Ammon's horn (tissue), 1 donor: ENCODE results near the gene TIGD6.
"Not testable (repeated sequence)": the region's sequence is repeated elsewhere in the genome, so short reads cannot be mapped to it uniquely, and the experiment has no call there.

Experiments used
- DNase-seq: peaks from one replicate; pipeline ENCODE4 v3.0.0-alpha.2; 2016; ENCODE audit warnings: low spot score

TIGD6 gene

DNA sequence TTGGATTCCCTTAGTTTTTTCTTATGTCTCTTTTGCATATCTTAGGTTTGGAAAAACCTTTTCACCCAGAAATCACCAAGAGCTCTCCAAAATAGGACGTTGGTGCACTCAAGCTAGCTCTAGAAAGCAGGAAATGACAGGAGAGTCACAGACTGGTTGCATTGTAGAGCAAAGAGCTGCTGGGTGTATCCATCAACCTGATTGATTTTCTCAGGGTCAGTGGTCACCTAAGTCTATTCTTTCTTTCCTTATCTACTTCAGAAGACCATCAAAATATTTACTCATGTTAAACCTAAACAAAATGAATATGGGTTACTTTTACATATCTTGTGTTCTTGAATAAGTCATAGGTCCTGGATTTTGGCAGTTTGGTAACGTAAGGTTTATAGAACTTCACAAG, 25.0 kb downstream of the TIGD6 start:
- no peak for DNase-seq

DNA sequence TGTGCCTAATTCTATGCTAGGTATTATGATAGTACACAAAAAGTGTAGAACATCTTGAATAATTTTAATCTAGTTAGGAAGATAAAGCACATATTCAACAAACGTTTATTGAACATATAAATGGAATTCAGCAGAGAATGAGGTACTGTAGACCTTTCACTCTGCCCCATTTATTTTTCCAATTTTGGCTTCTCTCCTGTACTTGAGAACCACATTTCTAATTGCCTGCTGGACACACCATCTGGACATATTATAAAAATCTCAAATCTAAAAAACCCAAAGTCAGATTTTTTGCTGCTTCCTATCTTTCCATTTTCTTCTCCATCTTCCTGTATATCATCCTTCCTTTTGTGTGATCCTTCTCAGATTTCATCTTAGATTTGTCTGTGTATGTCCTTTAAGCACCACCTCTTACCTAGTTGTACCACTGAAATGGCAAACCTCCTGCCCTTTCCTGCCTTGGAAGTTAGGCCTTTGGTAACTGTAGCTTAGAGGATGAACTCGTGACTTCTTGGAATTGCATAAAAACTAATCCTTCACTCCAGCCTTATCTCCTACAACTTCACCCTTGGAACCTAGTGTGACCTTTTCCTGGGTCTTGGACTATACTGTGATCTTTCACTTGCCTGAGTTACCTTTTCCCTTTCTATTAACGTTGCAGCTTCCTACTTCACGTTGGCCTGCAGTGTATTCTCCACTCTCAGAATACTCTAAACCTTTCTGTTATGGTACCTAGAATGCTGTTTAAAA, 31.1 kb downstream of the TIGD6 start:
- DNase-seq, result no peak

DNA sequence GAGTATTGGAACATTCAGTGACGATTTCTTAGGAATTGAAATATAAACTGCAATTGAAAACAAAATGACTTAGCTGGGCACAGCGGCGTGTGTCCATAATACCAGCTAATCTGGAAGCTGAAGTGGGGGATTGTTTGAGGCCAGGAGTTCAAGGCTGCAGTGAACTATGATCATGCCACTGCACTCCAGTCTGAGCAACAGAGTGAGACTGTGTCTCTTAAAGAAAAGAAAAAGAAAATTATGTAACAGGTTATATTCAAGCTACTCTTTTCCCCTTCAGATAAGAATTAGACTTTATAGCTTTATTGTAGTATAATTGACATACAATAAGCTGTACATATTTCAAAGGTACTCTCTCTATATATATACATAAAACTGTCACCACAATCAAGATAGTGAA, 33.5 kb downstream of the TIGD6 start:
- no peak for DNase-seq

DNA sequence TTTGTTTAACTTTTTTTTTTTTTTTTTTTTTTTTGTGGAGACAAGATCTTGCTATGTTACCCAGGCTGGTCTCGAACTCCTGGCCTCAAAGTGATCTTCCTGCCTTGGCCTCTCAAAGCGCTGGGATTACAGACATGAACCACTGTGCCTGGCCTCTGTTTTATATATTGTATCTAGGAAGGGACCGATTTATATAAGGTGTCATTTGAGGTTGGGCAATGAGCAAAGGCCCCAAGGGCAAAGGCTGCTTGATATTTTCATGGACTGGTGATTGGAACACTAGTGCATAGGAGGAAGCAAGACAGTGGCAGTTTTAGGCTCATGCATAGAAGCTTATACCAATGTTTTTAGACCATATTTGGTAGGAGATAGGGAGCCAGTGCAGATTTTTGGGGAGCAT, 36.7 kb downstream of the TIGD6 start:
- no peak for DNase-seq

DNA sequence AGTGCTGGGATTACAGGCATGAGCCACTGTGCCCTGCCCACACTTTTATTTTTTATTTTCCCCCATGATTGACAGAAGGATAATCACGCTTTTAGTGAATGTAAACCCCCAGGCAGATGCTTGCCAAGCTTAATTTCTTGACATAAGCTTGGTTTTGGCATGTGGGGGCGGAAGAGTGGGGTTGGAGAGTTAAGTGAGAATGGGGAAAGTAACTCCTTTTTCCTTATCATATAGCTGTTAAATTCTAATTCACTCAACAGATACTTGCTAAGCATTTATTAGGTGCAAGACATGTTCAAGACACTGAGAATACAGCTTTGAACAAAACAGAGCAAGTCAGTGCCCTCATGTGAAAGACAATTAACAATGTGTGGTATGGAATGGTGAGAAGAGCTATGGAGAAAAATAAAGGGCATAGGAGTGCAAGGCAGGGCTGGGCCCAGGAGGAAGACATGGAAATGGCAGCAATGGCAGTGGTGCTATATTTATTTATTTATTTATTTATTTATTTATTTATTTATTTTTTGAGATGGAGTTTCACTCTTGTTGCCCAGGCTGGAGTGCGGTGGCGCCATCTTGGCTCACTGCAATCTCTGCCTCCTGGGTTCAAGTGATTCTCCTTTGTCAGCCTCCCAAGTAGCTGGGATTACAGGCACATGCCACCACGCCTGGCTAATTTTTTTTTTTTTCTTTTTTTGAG, 37.7 kb downstream of the TIGD6 start:
- DNase-seq, result no peak

DNA sequence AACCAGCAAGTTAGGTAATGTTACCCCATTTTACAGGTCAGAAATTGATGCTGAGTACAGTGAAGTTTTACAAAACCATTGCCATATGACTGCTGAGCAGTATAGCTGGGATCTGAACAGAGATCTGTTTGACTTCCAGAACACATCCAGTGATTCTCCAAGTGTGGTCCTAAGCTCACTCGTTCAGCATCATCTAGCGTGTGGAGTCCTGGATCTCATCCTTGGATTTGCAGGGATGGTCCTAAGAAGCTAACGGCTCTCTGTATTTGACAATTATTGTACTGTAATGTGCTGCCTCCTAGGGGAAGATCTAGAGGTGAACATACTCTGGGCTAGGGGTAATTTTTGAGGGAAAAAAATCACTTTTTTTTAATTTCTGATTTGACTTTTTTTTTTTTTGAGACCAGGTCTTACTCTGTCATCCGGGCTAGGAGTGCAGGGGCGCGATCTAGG, 38.5 kb downstream of the TIGD6 start:
- peak; percentile 50 for DNase-seq

DNA sequence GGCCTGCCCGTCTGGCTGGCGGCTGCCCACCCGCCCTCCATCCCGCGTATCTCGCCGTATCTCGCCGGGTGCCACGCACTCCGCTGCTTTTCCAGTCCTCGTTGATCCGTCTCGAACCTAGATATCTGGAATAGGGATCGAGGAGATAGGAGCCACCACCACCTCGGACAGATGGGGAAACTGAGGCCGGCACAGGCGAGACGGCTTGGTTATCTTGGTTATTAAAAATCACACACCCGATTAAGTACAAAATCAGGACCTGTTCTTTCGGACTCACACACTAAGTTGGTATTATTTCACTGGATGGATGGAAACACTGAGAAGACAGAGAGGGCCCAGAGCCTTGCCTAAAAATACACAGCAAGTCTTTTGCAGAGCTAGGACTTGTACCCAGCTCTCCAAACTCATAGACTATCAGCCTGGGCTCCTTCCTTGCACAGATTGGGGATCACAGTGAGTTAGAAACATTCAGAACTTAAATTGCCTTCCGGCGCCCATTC, 39.2 kb downstream of the TIGD6 start:
- DNase-seq, result peak; percentile 7

DNA sequence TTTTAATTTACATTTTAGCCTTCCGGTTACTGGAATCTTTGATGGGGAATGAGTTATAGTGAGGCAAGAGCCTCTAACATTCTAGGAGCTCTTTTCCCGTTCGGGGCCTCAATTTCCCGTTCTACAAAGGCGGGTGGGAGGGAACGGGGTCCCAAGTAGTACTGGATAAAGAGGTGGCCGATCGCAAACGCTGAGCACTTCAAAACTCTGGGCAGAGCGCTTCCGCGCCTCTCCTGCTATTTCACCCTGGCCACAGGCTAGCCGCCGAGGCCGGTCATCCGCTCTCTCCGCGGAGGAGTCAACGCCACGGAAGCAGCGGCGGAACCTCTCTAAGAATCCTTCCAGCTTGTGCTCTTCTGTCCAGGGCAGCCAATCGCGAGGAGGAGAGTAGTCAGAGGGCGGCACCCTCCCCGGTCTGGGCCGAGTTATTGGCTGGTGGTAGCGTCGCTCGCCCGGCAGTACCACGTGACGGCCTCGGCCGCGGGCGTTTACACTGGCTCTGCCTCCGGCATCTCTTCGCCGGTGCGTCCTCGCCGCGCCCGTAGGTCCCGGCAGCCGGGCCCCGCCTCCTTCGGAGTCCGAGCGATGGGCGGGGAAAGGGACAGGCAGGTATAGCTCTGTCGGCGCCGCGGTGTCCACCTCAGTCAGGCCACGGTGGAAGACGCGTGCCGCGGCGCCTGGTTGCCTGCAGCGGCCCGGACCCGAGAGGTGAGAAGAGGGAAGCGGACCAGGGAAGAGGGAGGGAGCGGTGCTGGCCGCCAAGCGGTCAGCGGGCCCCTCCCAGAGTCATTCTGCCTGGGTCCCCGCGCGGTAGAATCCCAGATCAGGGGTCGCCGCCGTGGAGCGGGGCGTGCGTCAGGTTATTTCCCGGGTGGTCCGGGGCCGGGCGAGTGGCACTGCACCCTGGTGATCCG, 39.9 kb downstream of the TIGD6 start, which contains the start of gene SLC26A2:
Gene SLC26A2, plus strand, starts transcription at position 487 of the 914 bp plus-strand sequence. CDS start 16,895 bp downstream, outside the sequence.
- DNase-seq, result peak; percentile 99

DNA sequence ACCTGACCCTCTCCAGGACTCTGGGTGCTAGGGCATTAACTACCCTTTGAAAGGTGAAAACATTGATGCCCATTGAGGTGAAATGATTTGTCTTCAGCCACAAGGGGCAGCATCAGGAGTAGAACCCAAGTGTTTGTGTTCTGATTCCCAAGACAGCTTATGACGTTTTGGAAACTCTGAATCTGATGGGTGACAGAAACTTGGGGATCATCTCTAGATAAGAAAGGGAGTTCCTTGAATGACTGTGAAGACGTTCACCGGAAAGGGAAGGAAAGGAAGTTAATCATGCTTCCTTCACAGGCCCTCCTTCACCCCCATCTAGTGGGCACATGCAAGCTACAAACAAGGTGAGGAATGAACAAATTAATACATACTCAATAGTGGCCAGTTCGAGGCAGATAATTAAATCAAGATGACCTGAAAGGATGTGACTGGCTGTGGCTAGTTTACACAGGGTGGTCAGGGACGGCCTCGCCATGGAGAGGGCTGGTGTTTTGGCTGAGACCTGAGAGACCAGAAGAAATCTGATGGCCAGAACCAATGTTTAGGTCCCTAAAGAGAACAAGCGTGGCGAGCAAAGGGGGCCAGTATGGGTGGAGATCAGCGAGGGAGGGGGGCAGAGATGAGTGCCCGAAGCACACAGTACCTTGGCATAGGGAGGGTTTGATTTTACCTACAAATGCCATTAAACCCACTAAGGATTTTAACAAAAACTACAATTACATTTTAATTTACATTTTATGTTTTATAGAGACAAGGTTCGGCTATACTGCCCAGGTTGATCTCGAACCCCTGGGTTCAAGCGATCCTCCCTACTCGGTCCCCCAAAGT, 40.8 kb downstream of the TIGD6 start:
- DNase-seq, result peak; percentile 34

DNA sequence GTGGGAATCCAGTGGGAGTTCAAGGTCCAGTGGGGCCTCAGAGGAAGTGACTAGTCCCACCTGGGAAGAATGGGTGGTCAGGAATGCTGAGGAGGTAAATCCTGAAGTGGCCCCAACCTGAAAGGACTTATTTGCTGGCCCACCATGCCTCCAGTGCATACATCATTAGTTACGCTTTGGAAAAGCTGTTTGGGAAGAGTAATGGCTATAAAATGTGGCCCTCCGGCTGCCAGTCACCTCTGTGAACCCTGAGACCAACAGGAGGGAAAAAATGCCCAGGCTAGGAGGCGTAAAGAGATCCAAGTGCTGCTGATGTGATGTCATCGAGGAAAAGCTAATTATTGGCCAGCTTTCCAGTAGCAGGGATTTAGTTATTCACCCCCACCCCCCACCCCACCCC, 42.6 kb downstream of the TIGD6 start:
- no peak for DNase-seq

DNA sequence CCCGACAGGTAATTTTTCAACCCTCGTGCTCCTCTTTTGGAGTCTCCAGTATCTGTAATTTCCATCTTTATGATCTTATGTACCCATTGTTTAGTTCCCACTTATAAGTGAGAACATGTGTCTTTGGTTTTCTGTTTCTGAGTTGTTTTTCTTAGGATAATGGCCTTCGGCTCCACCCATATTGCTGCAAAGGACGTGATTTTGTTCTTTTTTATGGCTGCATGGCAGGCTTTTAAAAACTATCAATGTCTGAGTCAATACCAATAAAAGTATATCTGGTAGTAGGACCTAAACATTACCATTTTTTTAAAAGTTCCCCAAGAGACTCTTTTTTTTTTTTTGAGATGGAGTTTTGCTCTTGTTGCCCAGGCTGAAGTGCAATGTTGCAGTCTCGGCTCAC, 43.8 kb downstream of the TIGD6 start:
- DNase-seq, result no peak

DNA sequence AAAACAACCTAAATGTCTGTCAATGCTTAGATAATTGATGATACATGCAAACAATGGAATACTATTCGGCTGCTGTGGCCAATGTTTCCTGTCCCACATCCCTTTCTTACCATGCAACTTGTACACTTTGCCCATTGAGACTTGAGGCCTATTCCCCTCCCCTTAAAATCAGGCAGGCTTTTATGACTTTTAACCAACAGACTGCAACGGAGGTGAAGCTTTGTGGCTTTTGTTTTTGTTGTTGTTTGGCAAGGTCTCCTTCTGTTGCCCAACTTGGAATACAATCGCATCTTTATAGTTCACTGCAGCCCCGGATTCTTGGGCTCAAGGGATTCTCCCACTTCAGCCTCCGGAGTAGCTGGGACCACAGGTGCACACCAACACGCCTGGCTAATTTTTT, 45.7 kb downstream of the TIGD6 start:
- DNase-seq, result no peak

DNA sequence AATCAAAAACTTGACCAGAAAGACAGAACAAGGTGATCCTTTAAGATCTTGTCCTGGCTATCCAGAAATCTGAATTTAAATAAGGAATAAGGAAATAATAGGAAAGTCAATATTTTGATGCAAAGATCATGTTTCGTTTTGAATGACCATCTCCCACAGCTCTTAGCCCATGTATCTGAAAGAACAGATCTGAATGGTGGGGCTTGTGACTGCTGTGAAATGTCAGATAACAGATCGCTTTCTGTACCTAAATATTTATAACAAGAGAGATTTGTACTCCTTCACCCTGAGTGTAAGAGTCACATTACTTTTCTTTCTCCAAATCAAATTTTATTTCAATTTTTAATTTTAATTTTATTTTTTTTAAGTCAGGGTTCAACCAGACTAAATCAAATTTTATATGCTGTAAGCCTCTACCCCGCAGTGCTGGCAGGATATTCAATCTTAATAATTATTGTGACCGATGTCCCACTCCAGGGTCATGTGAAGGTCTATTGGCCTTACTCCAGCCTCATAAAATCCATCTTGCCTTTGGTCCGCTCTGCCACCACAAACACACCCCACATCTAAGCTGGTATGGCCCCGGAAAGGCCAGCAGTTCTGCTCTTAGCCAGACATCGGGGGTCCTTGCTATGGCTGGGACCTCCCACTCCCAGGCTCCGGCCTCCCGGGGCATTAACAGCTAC, 46.9 kb downstream of the TIGD6 start:
- no peak for DNase-seq

DNA sequence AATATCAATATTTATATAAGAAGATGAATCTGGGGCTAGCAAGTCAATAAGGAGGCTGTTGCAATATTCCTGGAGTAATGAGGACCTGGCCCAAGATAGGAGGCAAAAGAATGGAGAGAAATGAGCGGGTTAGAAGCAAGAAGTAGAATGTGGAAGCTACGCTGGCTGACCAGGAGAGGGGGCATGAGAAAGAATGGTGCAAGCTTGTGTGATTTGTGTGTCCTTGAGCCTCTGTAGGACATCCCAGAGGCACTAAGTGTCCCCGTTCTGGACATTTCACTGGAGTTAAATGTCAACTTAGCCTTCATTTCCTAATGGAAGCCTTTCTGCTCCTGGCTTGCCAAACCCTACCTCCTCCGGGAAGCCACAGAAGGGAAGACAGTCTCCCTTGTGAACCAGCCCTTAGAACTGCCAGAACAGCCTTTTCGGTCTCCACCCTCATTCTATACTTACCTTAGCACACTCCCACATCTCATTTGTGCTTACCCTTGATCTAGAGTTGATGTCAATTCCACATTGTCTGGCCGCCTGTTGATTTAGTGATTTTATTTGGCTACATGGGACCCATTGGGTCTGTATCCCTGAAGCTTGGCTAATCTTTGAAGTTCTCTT, 49.2 kb downstream of the TIGD6 start:
- no peak for DNase-seq

DNA sequence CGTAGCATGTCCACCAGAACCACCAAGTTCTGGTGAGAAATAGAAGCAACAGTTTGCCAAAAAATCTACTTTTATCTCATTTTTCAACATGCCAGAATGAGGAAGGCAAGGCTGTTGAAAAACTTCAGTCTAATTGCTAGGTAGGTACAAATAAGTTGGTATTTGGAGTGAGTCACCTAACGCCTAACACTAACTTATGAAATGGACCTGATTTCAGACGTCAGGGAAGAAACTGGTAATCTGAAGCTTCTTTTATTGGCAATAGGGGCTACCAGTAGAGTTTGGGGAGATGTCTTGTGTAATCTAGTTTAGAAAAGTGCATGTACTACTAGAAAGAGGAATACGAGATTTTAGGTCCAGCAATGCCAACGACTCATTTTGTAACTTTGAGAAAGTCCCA, 51.5 kb downstream of the TIGD6 start:
- DNase-seq, result no peak

DNA sequence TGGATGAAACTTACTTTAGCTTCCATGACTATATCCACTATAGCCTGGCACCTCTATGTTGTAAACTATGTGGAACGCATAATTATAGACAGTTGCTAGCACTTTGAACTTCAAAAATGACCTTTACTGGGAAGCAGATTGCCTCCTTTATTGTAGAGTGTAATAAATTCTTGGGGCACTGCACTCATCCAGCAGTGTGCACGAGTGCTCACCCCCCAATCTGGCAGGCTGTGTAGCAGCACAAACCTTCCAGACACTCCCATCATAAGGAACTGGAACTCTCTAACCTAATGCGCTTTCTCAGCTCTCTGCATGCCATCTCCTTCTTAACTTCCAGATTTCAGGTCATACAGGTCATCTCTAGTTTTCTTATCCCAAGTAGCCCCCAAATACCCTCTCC, 54.3 kb downstream of the TIGD6 start:
- DNase-seq, result no peak

DNA sequence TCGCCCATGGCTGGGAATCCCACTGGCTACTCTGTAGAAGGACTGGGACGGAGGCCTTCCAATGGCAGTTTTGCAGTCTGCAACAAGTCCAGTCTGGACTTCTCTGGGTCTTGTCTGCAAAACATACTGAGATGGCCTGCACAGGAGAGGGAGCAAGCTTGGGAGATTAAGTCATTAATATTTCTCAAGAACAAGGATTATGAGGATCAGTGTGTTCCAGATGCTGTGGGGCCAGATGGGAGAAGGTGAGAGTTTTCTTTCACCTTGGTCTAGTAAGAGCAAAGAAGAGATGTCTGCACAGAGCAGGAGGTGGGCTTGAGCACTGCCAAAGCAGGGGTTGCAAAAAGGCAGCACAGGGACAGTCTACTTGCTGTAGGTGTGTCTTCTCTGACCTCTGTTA, 55.8 kb downstream of the TIGD6 start, which contains the start of gene PDE6A:
Gene PDE6A, minus strand, starts transcription at position 128 of the 400 bp plus-strand sequence. Its CDS starts 120 bp downstream, at position 8.
- no peak for DNase-seq

DNA sequence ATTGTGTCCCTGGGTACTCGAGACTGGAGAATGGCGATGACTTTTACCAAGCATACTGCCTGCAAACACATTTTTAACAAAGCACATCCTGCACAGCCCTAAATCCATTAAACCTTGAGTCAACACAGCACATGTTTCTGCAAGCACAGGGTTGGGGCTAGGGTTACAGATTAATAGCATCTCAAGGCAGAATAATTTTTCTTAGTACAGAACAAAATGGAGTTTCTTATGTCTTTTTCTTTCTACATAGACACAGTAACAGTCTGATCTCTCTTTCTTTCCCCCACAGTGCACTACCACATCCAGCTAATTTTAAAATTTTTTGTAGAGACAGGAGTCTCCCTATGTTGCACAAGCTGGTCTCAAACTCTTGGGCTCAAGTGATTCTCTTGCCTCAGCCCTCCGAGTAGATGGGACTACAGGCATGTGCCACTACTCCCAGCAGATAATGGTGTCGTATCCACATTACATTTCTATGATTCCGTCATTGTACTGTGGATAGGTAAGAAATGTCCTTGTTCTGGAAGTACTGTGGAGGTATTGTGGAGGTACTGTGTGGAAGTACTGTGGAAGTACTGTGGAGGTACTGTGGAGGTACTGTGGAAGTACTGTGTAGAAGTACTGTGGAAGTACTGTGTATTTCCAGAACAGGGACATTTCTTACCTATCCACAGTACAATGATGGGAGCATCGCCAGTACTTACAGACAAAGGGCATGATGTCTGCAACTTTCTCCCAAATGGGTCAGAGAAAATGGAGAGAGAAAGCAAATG, 57.1 kb downstream of the TIGD6 start:
- DNase-seq, result not testable (repeated sequence)
